Measurements from ENCODE around the gene SSBP2.
"Not testable (repeated sequence)": the region's sequence is repeated elsewhere in the genome, so short reads cannot be mapped to it uniquely, and the experiment has no call there.

SSBP2 gene

DNA sequence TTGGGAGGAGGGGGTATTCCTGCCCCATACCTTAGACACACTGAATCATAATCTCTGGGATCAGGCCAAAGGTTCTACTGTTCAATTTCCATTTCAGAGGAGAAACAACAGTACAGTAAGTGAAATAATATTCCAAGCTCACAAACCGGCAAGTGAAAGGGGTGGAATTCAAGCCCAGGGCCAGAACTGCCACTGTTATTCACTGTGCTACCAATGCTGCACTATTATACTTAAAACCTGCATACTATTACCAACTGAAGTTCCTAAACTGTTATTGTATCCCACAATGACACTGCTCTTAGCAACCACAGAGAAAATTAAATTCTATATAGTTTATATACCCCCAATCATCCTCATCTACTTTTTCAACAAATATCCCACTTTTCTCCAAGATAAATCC lies 24.6 kb downstream of the SSBP2 start:
- Mint-ChIP-seq H3K9me3 (no peaks in the 10 kb centered on the region), H3K36me3 (no peaks in the 10 kb centered on the region), H3K4me1 (peaks cover 8% of the 10 kb centered on the region), H3K4me3 (no peak overlapping the region), H3K27ac (no peak overlapping the region)
- DNase-seq (ENCODE audit: low spot score in 2 of 2) = no peak
- no peak for ATAC-seq

GRCh38 chr5:81724571-81724970 lies 26.3 kb downstream of the SSBP2 start:
- no peak overlapping the region for H3K27ac Mint-ChIP-seq
- H3K36me3 Mint-ChIP-seq = no peaks in the 10 kb centered on the region
- H3K4me1 Mint-ChIP-seq = peaks cover 15% of the 10 kb centered on the region
- DNase-seq (ENCODE audit: low spot score in 2 of 2) (no peak), ATAC-seq (no peak)
- no peaks in the 10 kb centered on the region for H3K9me3 Mint-ChIP-seq
- H3K4me3 Mint-ChIP-seq = no peak overlapping the region

DNA sequence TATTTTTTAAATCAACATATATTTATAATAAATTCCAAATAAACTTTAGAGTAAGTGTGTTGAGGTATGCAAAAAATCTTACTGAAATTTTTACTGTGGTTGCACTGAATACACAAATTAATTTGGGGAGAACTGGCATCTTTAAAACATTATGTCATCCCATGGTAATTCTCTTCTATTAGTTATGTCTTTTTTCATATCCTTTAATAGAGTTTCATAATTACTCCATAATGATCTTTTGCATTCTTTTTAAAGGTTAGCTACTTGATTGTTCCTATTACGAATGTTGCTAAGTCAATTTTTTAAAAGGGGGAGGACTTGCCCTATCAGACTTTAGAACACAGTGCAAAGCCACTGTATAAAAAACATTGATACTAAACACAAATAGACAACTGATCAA lies 26.8 kb downstream of the SSBP2 start:
- Mint-ChIP-seq H3K27ac (no peak overlapping the region), H3K9me3 (no peaks in the 10 kb centered on the region), H3K4me1 (peaks cover 19% of the 10 kb centered on the region), H3K36me3 (no peaks in the 10 kb centered on the region), H3K4me3 (no peak overlapping the region)
- DNase-seq (ENCODE audit: low spot score in 2 of 2) = no peak
- ATAC-seq = no peak

DNA sequence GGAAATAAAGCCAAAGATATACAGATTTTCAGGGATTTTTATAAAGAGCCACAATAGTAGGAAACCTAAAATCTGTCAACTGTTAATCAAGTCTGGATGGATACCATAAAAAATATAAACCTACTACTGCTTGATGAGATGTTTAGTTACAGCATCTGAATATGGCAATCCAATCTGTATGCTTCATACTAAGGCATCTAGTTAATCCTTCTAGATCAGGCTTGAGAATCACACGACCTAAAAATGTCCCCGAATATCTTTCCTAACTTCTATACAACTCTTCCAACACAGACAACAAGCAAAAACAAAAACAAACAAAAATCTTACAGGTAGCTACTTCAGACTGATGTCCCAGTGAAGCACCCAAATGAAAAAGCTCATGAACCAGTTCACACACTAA lies 29.8 kb downstream of the SSBP2 start:
- H3K9me3 Mint-ChIP-seq = no peaks in the 10 kb centered on the region
- no peak for DNase-seq (ENCODE audit: low spot score in 2 of 2)
- peaks cover 26% of the 10 kb centered on the region for H3K4me1 Mint-ChIP-seq
- H3K4me3 Mint-ChIP-seq = no peak overlapping the region
- no peaks in the 10 kb centered on the region for H3K36me3 Mint-ChIP-seq
- H3K27ac Mint-ChIP-seq = peak overlapping the region; percentile 1
- no peak for ATAC-seq

GRCh38 chr5:81719743-81720345 lies 31.1 kb downstream of the SSBP2 start:
- H3K27ac Mint-ChIP-seq = no peak overlapping the region
- H3K36me3 Mint-ChIP-seq = no peaks in the 10 kb centered on the region
- no peak for DNase-seq (ENCODE audit: low spot score in 2 of 2)
- H3K4me1 Mint-ChIP-seq = peaks cover 35% of the 10 kb centered on the region
- no peak for ATAC-seq
- no peak overlapping the region for H3K4me3 Mint-ChIP-seq
- no peaks in the 10 kb centered on the region for H3K9me3 Mint-ChIP-seq

GRCh38 chr5:81718300-81718699 lies 32.6 kb downstream of the SSBP2 start:
- Mint-ChIP-seq H3K4me3 (no peak overlapping the region), H3K9me3 (no peaks in the 10 kb centered on the region), H3K36me3 (no peaks in the 10 kb centered on the region), H3K27ac (peak overlapping the region; percentile 13), H3K4me1 (peaks cover 35% of the 10 kb centered on the region)
- ATAC-seq (no peak), DNase-seq (ENCODE audit: low spot score in 2 of 2) (no peak)

DNA sequence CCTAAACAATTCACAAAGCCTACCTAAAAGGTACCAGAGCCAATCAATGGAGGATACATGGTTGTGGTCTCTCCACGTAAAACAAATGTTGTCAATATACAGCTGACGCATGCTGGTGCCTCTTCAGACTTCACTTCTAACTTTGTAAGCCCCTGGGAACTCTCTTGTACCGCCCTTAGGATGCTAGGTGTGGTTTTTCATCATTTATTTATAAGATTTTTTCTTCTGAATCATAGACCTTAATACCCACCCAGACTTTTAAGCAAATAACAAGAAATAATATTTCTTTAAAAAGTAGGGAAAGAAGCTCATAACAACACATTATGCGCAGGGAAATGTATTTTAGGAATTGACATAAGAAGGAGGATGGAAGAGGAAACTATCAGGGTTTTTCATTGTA lies 33.0 kb downstream of the SSBP2 start:
- Mint-ChIP-seq H3K36me3 (no peaks in the 10 kb centered on the region), H3K4me3 (no peak overlapping the region), H3K27ac (peak overlapping the region; percentile 13), H3K9me3 (no peaks in the 10 kb centered on the region), H3K4me1 (peaks cover 35% of the 10 kb centered on the region)
- ATAC-seq (no peak), DNase-seq (ENCODE audit: low spot score in 2 of 2) (no peak)

DNA sequence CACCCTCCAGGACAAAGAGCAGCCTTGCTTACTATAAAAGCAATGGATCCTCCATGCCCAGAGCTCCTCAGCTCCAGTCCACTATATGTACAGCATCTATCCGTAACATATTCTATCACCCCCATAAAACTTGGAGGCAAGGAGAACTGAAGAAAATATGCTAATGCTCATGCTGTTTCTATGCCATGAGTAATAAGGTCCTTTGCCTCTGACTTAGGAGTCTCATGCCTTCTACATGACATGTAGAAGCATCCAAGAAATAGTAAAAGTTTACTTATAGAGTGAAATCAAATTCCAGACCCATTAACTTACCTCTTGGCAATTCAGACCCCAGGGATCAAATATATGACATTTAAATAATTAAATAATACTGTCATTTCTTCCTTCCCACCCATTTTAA lies 33.7 kb downstream of the SSBP2 start:
- no peaks in the 10 kb centered on the region for H3K36me3 Mint-ChIP-seq
- ATAC-seq (no peak), DNase-seq (ENCODE audit: low spot score in 2 of 2) (no peak)
- H3K27ac Mint-ChIP-seq = no peak overlapping the region
- H3K9me3 Mint-ChIP-seq = no peaks in the 10 kb centered on the region
- peaks cover 35% of the 10 kb centered on the region for H3K4me1 Mint-ChIP-seq
- H3K4me3 Mint-ChIP-seq = no peak overlapping the region

GRCh38 chr5:81714076-81714475 lies 36.8 kb downstream of the SSBP2 start:
- H3K4me1 Mint-ChIP-seq = peaks cover 16% of the 10 kb centered on the region
- not testable (repeated sequence) for H3K36me3 Mint-ChIP-seq, H3K9me3 Mint-ChIP-seq

DNA sequence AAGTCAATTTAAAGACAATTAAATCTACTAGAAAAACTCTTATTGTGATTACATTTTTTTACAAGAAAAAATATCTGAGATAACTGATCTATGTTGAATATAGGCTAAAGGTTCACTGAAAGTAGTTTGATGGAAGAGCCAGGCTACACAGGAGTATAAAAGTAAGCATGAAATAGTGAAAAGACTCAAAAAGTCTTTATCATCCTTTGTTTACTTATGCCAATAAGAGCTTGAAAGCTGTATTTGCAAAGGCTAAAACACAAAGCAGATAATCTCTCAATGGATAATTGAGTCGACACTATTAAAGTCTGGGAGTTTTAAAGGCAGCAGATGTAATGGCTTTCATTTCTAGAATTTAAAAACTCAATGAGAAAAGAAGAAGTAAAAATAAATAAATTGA lies 42.0 kb downstream of the SSBP2 start:
- H3K9me3 Mint-ChIP-seq = no peaks in the 10 kb centered on the region
- H3K27ac Mint-ChIP-seq = no peak overlapping the region
- no peak overlapping the region for H3K4me3 Mint-ChIP-seq
- DNase-seq (ENCODE audit: low spot score in 2 of 2) (no peak), ATAC-seq (no peak)
- no peaks in the 10 kb centered on the region for H3K4me1 Mint-ChIP-seq
- no peaks in the 10 kb centered on the region for H3K36me3 Mint-ChIP-seq

More at GRCh38 chr5:81714076-81714475, 36.8 kb downstream of the SSBP2 start:
- not testable (repeated sequence) for H3K4me3 Mint-ChIP-seq; H3K27ac Mint-ChIP-seq; DNase-seq (ENCODE audit: low spot score in 2 of 2); ATAC-seq

DNA sequence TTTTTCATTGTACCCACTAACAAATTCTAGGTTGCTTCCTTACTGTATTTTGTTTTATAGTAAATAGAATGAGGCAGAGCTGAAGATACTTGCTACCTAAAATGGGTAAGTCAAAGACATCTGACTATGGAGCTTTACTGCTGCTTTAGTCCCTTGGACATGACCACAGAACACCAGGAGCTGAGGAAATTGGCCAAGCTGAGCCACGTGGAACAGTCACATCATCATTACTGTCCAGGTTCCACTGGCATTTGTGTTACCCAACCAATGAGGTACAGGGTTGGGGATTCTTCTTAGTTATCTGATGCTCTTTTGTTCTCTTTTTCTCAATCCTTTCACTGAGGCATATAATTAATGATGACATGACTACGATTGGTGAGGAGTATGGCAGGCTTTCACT lies 47.1 kb downstream of the SSBP2 start:
- ATAC-seq (no peak), DNase-seq (ENCODE audit: low spot score in 2 of 2) (no peak)
- Mint-ChIP-seq H3K36me3 (no peaks in the 10 kb centered on the region), H3K27ac (no peak overlapping the region), H3K4me1 (no peaks in the 10 kb centered on the region), H3K4me3 (no peak overlapping the region), H3K9me3 (no peaks in the 10 kb centered on the region)

- peaks cover 10% of the 10 kb centered on the region for H3K4me1 Mint-ChIP-seq
- DNase-seq (ENCODE audit: low spot score in 2 of 2) (no peak), ATAC-seq (no peak)
- H3K36me3 Mint-ChIP-seq = no peaks in the 10 kb centered on the region
- no peak overlapping the region for H3K27ac Mint-ChIP-seq
- H3K9me3 Mint-ChIP-seq = no peaks in the 10 kb centered on the region
- H3K4me3 Mint-ChIP-seq = no peak overlapping the region
These were observed 50.7 kb downstream of the SSBP2 start for GRCh38 chr5:81700166-81700565.

DNA sequence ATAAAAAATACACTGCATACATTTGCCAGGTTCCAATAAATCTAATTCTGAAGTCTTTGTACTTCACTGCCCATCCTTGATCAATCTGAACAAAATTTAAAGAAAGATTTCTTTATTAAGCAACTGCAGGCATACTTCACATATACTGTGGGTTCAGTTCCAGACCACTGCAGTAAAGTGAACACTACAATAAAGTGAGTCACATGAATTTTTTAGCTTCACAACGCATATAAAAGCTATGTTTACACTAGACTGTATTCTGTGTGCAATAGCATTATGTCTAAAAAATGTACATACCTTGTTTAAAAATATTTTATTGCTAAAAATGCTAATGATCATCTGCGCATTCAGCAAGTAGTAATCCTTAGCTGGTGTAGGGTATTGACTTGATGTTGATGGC lies 52.1 kb downstream of the SSBP2 start:
- no peaks in the 10 kb centered on the region for H3K9me3 Mint-ChIP-seq
- H3K36me3 Mint-ChIP-seq = no peaks in the 10 kb centered on the region
- no peak overlapping the region for H3K4me3 Mint-ChIP-seq
- no peak overlapping the region for H3K27ac Mint-ChIP-seq
- peaks cover 13% of the 10 kb centered on the region for H3K4me1 Mint-ChIP-seq
- DNase-seq (ENCODE audit: low spot score in 2 of 2) (no peak), ATAC-seq (no peak)

DNA sequence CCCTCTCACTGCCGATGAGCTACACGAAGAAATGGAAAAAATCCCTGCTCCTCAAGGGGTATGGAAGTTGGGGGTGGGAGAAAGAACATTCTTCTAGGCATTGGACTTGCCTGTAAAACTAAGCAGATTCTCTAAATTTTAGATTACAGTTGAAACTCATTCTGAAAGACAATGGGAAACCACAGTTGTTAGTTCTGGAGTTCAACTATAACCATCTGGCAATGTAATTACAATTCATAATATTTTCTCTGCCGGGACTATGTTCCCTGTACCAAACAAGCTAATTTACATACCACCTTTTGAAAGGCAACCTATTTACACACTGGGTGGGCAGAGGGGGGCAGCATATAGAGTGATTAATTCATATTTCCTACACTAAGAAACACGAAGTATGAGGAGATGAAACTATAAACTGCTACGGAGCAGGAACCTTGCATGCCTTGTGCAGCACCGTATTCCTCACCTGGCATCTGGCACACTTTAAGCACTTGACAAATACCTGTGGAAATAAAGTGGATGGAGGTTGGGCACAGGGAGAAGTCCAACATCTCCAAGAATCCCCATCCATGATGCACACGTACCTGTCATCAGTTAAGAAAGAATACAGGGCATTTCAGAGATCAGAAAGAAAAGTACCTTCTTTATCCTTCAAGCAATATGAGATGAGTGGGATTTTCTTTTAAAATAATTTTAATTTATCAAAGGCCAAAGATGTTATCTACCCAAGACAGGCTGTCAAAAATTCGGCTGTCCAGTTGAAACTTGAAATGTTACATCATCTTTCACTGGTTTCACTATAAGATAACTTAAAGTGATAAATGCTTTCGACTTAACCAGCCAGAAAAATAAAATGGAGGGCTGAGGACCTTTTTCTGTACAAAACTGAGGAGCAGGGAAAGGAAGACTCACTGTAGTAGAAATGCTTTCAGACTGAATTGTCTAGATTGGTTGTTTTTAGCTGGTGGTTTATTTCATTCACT lies 54.2 kb downstream of the SSBP2 start:
- ATAC-seq (peak; percentile 31), DNase-seq (ENCODE audit: low spot score in 2 of 2) (no peak)
- Mint-ChIP-seq H3K36me3 (no peaks in the 10 kb centered on the region), H3K9me3 (no peaks in the 10 kb centered on the region), H3K27ac (no peak overlapping the region), H3K4me3 (no peak overlapping the region), H3K4me1 (peaks cover 16% of the 10 kb centered on the region)

GRCh38 chr5:81694726-81695125 lies 56.2 kb downstream of the SSBP2 start:
- H3K9me3 Mint-ChIP-seq = peaks cover 17% of the 10 kb centered on the region

GRCh38 chr5:81688215-81688614 lies 62.7 kb downstream of the SSBP2 start:
- H3K4me3 Mint-ChIP-seq = no peak overlapping the region
- no peaks in the 10 kb centered on the region for H3K4me1 Mint-ChIP-seq
- H3K27ac Mint-ChIP-seq = no peak overlapping the region
- peaks cover 23% of the 10 kb centered on the region for H3K9me3 Mint-ChIP-seq
- ATAC-seq = no peak
- H3K36me3 Mint-ChIP-seq = no peaks in the 10 kb centered on the region
- DNase-seq (ENCODE audit: low spot score in 2 of 2) = no peak

More at GRCh38 chr5:81694726-81695125, 56.2 kb downstream of the SSBP2 start:
- peaks cover 16% of the 10 kb centered on the region for H3K4me1 Mint-ChIP-seq
- H3K27ac Mint-ChIP-seq = no peak overlapping the region
- H3K36me3 Mint-ChIP-seq = no peaks in the 10 kb centered on the region
- no peak for ATAC-seq
- DNase-seq (ENCODE audit: low spot score in 2 of 2) = no peak
- H3K4me3 Mint-ChIP-seq = no peak overlapping the region

Measured in stimulated activated effector memory CD8-positive, alpha-beta T cell treated with anti-CD3 and anti-CD28 coated beads, Interleukin-12 subunit alpha, Interleukin-12 subunit beta, amount 100 ng/mL, for 72 hours (primary cell).